Measurements from ENCODE around the gene KIRREL3.

The KIRREL3 gene

GRCh38 chr11:126997196-126997595, 3.4 kb downstream of the KIRREL3 start:
- no peak for DNase-seq (ENCODE audit: low spot score)

DNA sequence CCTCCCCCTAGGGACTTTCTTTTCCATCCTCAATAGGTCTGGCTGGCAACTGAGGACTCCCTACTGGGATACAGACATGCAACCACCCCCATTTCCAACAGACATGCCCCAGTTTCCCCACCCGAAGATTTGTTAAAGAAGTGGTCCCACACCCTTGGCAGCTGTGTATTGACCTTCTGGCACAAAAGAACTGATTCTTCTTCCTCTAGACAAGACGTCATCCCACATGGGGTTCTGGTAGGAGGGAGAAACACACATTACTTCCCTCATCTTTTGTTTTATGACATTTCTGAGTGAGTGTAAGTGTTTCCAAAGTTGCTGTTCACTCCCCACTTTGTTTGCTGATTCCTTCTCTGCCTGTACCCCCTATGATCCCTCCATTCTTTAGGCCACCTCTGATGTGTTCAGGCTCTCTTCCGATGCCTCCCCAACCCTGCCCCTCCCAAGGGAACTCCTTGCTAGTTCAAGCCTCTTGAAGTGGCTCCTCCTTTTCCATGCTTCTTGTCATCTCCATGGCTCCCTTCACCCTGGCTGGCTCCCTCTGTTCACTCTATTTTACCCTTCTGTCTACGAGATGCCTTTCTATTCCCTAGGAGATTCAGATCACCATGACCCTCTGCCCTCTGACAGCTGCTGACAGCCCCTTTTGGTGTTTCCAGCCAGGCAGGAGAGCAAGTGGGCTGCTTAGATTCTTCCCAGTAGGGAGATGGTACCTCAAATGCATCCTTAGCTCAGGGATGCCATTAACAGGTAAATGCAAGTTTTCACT, 4.3 kb downstream of the KIRREL3 start:
- DNase-seq (ENCODE audit: low spot score) = no peak

- no peak for DNase-seq (ENCODE audit: low spot score)
Observed at GRCh38 chr11:126993599-126993998, 7.0 kb downstream of the KIRREL3 start.

- no peak for DNase-seq (ENCODE audit: low spot score)
Observed at GRCh38 chr11:126992804-126993111, 7.8 kb downstream of the KIRREL3 start.

GRCh38 chr11:126992065-126992803, 8.3 kb downstream of the KIRREL3 start:
- no peak for DNase-seq (ENCODE audit: low spot score)

GRCh38 chr11:126991596-126991995, 9.0 kb downstream of the KIRREL3 start:
- no peak for DNase-seq (ENCODE audit: low spot score)

DNA sequence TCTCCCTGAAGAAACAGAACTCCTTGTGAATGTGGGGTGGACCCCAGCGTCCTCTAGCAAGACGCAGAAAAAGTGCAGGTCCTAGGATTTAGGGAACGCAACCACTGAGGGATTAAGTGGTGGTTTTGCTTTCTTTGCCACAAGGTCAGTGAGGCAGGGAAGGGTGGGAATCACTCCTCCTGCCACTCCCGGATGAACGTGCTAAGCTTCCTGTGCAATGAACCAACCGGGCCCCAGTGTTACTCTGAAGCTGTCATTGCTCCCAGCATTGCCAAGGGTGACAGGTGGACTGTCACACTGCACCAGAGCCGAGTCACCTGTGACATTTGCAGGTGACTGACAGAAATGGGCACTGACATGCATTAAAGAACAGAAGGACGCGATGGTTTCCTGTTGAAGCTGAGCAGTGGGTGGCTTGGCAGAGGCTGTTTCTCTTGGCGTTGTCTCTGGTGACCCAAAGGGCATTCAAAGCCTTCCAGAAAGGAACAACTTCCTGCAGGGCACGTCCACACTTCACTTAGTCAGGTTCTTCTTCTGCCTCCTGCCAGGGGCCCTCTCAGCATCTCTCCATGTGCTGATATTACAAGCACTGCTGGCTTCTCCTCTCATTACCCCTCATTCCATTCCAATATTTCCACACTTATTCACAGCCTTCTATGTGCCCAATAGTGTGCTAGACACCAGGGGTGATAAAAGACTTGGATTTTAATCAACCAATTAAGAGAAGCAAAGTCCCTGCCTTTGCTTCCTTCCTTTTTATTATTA, 9.7 kb downstream of the KIRREL3 start:
- DNase-seq (ENCODE audit: low spot score) = no peak

DNA sequence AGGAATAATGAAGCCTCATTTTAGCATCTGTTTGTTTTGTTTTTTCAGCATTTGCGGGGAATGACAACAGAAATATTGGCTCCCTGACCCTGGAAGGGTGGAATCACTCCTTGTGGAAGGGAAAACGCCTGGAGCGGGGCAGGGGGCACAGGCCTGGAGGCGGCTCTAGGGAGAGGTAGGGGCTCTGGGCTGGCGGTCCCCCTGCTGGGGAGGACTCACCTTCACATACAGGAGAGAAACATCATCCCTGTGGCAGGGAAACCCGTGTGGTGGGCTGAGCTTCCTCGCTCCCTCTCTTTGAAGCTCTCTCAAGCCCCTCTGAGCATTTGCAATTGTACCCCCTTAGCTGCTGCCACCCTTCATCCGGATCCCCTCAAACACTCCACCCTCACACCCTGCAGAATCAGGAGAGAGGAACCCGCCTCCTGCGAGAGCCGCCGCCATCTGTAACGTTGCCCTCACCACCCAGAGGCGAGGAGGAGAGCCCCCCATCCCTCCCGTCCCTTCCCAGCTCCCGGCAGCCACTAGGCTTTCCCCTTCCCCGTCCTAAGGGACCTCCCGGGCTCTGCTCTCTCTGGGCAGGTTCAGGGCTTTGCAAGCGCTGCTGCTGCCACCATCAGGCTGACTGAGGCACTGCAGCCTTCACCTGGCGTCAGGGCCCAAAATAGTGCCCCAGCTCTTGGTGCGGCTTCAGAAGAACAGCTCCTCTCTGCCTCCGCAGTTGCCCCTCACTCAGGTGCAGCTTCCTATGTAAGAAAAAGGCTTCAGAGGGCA, 10.4 kb downstream of the KIRREL3 start:
- peak; percentile 43 for DNase-seq (ENCODE audit: low spot score)

DNA sequence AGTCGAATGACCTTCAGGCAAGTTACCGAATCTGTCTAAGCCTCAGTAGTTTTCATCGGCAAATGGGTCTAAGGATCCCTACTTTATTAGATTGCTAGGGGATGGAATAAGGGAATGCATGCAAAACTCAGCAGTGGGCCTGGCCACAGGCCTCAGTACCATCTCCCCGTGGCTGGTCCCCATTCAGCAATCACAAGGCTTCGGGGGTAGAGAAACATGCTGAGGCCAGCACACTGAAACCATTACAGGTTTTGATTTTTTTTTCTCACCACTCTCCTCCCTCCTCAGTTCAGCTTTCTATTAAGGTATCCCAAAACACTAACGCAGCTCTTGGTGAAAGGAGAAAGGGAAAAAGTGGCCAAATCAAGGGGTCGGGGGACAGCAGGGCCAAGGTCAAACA, 11.9 kb downstream of the KIRREL3 start:
- DNase-seq (ENCODE audit: low spot score) = no peak

GRCh38 chr11:126981635-126982034, 18.9 kb downstream of the KIRREL3 start:
- DNase-seq (ENCODE audit: low spot score) = no peak

- DNase-seq (ENCODE audit: low spot score) = no peak
Observed at GRCh38 chr11:126978911-126979310, 21.7 kb downstream of the KIRREL3 start.

DNA sequence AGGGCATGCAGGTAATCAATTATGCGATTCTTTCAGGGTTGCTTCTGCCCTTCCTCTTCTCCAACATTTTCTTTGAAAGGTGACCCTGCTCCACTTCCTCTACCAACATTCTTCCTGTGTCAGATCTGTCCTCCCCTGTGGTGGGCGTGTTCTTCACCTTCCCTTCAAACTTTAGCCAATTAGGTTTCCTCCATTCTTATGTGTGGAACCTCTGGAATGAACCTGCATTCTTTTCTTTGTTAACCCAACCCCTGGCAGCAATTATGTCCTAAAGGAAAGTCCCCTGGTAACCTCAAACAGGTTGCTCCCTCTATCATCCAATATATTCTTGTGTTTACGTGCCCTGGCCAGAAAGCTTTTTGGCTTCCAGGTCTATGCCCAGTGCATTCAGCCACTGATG, 22.4 kb downstream of the KIRREL3 start:
- no peak for DNase-seq (ENCODE audit: low spot score)

DNA sequence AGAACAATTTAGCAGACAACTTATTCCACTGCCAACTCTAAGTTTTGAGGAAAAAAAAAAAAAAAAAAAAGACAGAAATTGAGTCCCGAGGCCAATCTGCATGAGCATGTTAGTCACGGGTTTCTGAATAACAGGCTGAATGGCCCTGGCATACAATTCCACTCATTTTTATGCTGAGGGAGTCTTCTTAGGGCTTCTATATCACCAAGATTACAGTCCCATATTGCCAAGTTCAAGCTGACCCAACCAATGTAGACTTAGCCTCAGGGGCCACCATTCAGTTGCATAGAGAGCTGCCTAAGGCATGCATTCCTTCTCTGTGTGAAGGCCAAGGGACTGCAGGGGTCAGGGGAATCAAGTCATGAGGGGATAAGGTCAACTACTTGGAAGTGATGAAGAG, 27.5 kb downstream of the KIRREL3 start:
- DNase-seq (ENCODE audit: low spot score) = no peak

- DNase-seq (ENCODE audit: low spot score) = no peak
Observed at GRCh38 chr11:126971305-126971704, 29.3 kb downstream of the KIRREL3 start.

- no peak for DNase-seq (ENCODE audit: low spot score)
Observed at GRCh38 chr11:126969865-126970479, 30.6 kb downstream of the KIRREL3 start.

DNA sequence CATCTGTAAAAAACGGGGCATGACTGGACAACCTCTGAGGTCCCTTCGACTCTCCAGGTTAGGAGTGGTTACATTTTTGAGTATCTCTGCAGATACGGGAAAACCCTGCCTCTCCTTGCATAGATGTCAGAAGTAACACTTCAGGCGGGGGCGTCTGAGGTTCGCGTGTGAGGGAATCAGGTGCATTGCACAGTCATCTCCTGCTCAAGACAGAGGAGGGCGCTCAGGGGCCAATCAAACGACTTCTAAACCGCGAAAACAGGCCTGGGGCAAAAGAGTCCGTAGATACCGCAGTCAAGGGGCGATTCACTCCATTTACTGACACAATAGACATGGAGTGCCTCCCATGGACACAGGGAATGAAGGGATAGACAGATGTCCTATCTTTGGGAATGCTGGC, 31.7 kb downstream of the KIRREL3 start:
- DNase-seq (ENCODE audit: low spot score) = no peak

- no peak for DNase-seq (ENCODE audit: low spot score)
Observed at GRCh38 chr11:126965331-126965730, 35.2 kb downstream of the KIRREL3 start.

- no peak for DNase-seq (ENCODE audit: low spot score)
Observed at GRCh38 chr11:126963603-126964363, 36.8 kb downstream of the KIRREL3 start.

DNA sequence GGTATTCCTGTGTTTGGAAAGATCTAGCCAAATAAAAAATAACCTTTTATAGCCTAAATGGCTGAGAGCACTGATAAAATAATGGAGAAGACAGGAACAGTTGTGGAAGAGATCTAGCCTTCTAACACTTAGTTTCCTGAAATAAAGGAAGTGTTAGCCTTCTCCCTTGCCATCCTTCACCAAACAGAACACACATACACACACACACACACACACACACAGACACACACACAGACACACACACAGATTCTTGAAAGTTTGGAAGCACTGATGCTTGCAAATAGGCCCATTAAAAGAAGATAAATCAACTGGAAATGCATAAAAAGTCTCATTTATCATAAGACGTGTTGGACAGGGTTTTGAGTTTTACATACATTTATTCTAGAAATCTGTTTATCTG, 37.5 kb downstream of the KIRREL3 start:
- DNase-seq (ENCODE audit: low spot score) = no peak

GRCh38 chr11:126959700-126960099, 40.9 kb downstream of the KIRREL3 start:
- no peak for DNase-seq (ENCODE audit: low spot score)

DNA sequence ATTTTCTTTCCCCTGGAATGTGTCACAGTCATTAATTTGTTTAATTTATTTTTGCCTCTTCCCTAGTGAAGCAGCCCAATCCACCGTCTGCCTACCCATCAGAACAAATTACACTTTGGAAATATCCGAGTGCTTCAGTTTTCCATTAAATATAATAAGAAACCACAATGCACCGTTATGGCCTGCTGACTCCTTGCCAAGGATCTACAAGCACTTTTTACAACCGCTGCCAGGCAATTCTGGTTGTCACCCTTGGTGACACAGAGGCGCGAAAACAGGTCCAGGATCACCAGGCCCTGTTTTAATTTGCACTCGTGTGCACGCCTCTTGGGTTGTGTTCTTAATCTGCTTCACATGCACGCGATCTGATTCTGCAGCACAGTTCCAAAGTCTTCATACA, 43.9 kb downstream of the KIRREL3 start:
- DNase-seq (ENCODE audit: low spot score) = no peak
